Liver (tissue), 9 donors: ENCODE data around the gene JMJD6. TPM values are rescaled to one million over a fixed set of nuclear protein-coding genes. Genes with fewer than 3 reads are reported as not detected.
A peak's percentile ranks its signal among the peaks of the same experiment; 100 is the strongest.

Experiments used
- DNase-seq: peaks from one replicate; pipeline ENCODE4 v3.0.0-alpha.2; 2017; ENCODE audit warnings: low spot score
- H3K27ac ChIP-seq, 2 donors: one replicate each; pipeline ENCODE4 v1.7.0; 2013; ENCODE audit warnings: inconsistent platforms in 2 of 2, low read length in 2 of 2, control low read depth in 1 of 2, low read depth in 1 of 2, mild to moderate bottlenecking in 1 of 2
- H3K27me3 ChIP-seq, 4 donors: one replicate each; pipeline versions ENCODE4 v1.6.1 to v1.7.0; 2013; ENCODE audit warnings: low read length in 3 of 4, inconsistent platforms in 1 of 4, mild to moderate bottlenecking in 1 of 4, moderate library complexity in 1 of 4; ENCODE audit not compliant: control insufficient read depth in 4 of 4, insufficient read depth in 4 of 4
- H3K36me3 ChIP-seq, 4 donors: one replicate each; pipeline versions ENCODE4 v1.6.1 to v1.7.0; 2013; ENCODE audit warnings: low read length in 3 of 4, mild to moderate bottlenecking in 3 of 4, low read depth in 1 of 4, moderate library complexity in 1 of 4; ENCODE audit not compliant: control insufficient read depth in 4 of 4, insufficient read depth in 3 of 4
- H3K4me1 ChIP-seq, 4 donors: one replicate each; pipeline versions ENCODE4 v1.6.1 to v1.7.0; 2013; ENCODE audit warnings: low read length in 3 of 4, mild to moderate bottlenecking in 3 of 4, moderate library complexity in 1 of 4; ENCODE audit not compliant: control insufficient read depth in 4 of 4, insufficient read depth in 4 of 4
- H3K4me3 ChIP-seq, 3 donors: one replicate each; pipeline versions ENCODE4 v1.6.1 to v1.7.0; 2013; ENCODE audit warnings: low read length in 3 of 3, control low read depth in 1 of 3, low read depth in 1 of 3, mild to moderate bottlenecking in 1 of 3
- H3K9ac ChIP-seq, 2 donors: one replicate each; pipeline ENCODE4 v1.7.0; 2013; ENCODE audit warnings: low read length in 2 of 2, mild to moderate bottlenecking in 2 of 2, moderate library complexity in 2 of 2, control low read depth in 1 of 2, low read depth in 1 of 2
- H3K9me3 ChIP-seq, 4 donors: one replicate each; pipeline versions ENCODE4 v1.6.1 to v1.7.0; 2013; ENCODE audit warnings: low read length in 3 of 4; ENCODE audit not compliant: control insufficient read depth in 4 of 4
- CTCF ChIP-seq: fragments of 150-350 bp; IDR thresholded peaks from 2 replicates; pipeline ENCODE4 v1.5.1; 2017; ENCODE audit warnings: improper control_type of control experiment, low read depth, low read length; ENCODE audit not compliant: missing input control
- EGR1 ChIP-seq, 2 donors: IDR thresholded peaks; 2 replicates each; pipeline ENCODE4 v1.6.1; 2016 to 2018; ENCODE audit warnings: antibody characterized with exemption in 2 of 2, low read depth in 2 of 2
- FOXA1 ChIP-seq: IDR thresholded peaks from 2 replicates; pipeline ENCODE4 v1.6.1; 2016; ENCODE audit warnings: antibody characterized with exemption
- GABPA ChIP-seq, 2 donors: IDR thresholded peaks in 1 of 2; conservative IDR thresholded peaks in 1 of 2; 2 replicates each; pipeline ENCODE4 v1.6.1; 2016; ENCODE audit warnings: antibody characterized with exemption in 2 of 2, mild to moderate bottlenecking in 1 of 2, moderate library complexity in 1 of 2
- HNF4A ChIP-seq, 2 donors: conservative IDR thresholded peaks; 2 replicates each; pipeline ENCODE4 v1.6.1; 2016; ENCODE audit warnings: antibody characterized with exemption in 2 of 2, mild to moderate bottlenecking in 2 of 2
- HNF4G ChIP-seq: IDR thresholded peaks from 2 replicates; pipeline ENCODE4 v1.6.1; 2016; ENCODE audit warnings: antibody characterized with exemption
- JUND ChIP-seq, 2 donors: IDR thresholded peaks; 2 replicates each; pipeline ENCODE4 v1.6.1; 2016; ENCODE audit warnings: antibody characterized with exemption in 2 of 2
- NR2F2 ChIP-seq: IDR thresholded peaks from 2 replicates; pipeline ENCODE4 v1.6.1; 2016; ENCODE audit warnings: antibody characterized with exemption
- RAD21 ChIP-seq, 2 donors: IDR thresholded peaks; 2 replicates each; pipeline ENCODE4 v1.6.1; 2016; ENCODE audit warnings: antibody characterized with exemption in 2 of 2, mild to moderate bottlenecking in 2 of 2
- REST ChIP-seq: IDR thresholded peaks from 2 replicates; pipeline ENCODE4 v1.6.1; 2016; ENCODE audit warnings: antibody characterized with exemption, mild to moderate bottlenecking
- RXRA ChIP-seq, 2 donors: IDR thresholded peaks; 2 replicates each; pipeline ENCODE4 v1.6.1; 2017 to 2018; ENCODE audit warnings: antibody characterized with exemption in 2 of 2, mild to moderate bottlenecking in 1 of 2
- SP1 ChIP-seq: IDR thresholded peaks from 2 replicates; pipeline ENCODE4 v1.6.1; 2018; ENCODE audit warnings: antibody characterized with exemption, mild to moderate bottlenecking
- TAF1 ChIP-seq: conservative IDR thresholded peaks from 2 replicates; pipeline ENCODE4 v1.6.1; 2016; ENCODE audit warnings: antibody characterized with exemption, mild to moderate bottlenecking
- YY1 ChIP-seq: IDR thresholded peaks from 2 replicates; pipeline ENCODE4 v1.6.1; 2016; ENCODE audit warnings: antibody characterized with exemption, mild to moderate bottlenecking
- WGBS: extraction: QIAGEN DNeasy Blood & Tissue Kit; methylation state at CpG from one replicate; pipeline ENCODE4 v1.1.7; 2013; 5-methylcytosine and 5-hydroxymethylcytosine counted together
- polyA plus RNA-seq, 2 donors: library from polyadenylated mRNA; stranded (reverse) in 1 of 2; unstranded in 1 of 2; fragments of 200-250 nt in 1 of 2; fragments of >200 nt in 1 of 2; fragmentation: Nextera tagmentation in 1 of 2; extraction: Ambion mirVana in 1 of 2; gene quantifications; one replicate each; pipeline versions ENCODE4 v1.2.1 to v1.2.3, GENCODE V29; 2013 to 2015
- total RNA-seq, 2 donors: library from RNA; depleted of rRNA; stranded (reverse); fragments of >200 nt; gene quantifications; one replicate each; pipeline ENCODE4 v1.2.3, GENCODE V29; 2014
- TF ChIP-seq, protein P1 (sequence below): IDR thresholded peaks from 2 replicates; pipeline ENCODE4 v1.6.1; 2016; ENCODE audit warnings: antibody characterized with exemption
- TF ChIP-seq, protein P2 (sequence below): IDR thresholded peaks from 2 replicates; pipeline ENCODE4 v1.6.1; 2016; ENCODE audit warnings: antibody characterized with exemption
- donor health status: healthy.
- donor health status: healthy.
- donor health status: healthy.
- donor health status: healthy.
- donor health status: healthy.

JMJD6 gene
- total and polyA plus RNA-seq, 4 donors: 9.9 to 16.1 (median 11.2) TPM

- TF ChIP-seq HNF4G: no peak
- TF ChIP-seq, protein P1, sequence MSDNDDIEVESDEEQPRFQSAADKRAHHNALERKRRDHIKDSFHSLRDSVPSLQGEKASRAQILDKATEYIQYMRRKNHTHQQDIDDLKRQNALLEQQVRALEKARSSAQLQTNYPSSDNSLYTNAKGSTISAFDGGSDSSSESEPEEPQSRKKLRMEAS: no peak
- Histone ChIP-seq H3K9ac (no peak overlapping the region), H3K27ac (peak overlapping the region; percentile 42 to 64), H3K27me3 (no peaks in the 10 kb centered on the region), H3K4me1 (no peaks in the 10 kb centered on the region), H3K4me3 (no peak overlapping the region), H3K36me3 (no peaks in the 10 kb centered on the region), H3K9me3 (no peaks in the 10 kb centered on the region)
- 77% methylated on average over 11 of the region's 11 CpGs for WGBS
- DNase-seq: no peak
These were observed 38.2 kb downstream of the JMJD6 start for GRCh38 chr17:76688165-76688622.

DNA sequence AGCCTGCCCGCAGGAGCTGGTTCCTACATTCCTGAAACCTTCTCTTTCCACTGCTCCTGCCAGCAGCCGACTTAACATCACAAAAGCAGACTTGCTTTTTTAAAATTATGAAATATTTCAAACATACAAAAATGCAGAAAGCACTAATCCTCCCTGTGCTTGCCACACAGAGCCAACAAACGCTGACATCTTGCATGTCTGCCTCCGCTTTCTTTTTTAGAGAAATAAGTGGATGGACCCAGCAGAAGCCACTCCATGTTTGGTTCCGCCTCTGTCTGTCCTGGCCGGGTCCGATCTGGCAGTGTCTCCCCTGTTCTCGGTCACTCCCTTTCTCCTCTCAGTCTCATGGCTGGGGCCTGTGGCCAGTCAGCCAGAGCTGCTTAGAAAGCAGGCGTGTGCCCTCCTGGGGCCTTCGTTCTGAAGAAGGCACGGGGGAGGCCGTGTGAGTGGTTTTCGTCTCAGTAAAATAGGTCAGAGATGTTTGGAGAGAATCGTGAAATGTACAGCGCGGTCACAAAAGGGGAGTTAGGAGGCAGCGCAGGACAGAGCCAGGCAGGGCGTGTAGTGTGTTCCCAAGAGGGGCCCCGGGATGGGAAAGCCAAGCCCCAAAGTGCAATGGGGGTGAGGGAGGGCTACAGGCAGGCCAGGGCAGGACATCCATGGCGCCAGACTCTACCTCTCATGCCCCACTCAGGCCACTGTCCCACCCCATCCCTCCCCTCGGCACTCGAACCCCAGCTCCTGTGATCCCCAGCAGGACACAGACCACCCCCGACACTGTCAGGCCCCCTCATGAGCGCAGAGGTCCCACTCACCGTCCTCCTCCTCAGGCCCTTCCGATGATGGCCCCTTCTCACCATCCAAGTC lies 38.9 kb downstream of the JMJD6 start:
- no peak overlapping the region for H3K4me3 ChIP-seq
- H3K27ac ChIP-seq: peak overlapping the region; percentile 42 to 64
- H3K27me3 ChIP-seq: no peaks in the 10 kb centered on the region
- H3K9ac ChIP-seq: no peak overlapping the region
- no peak for DNase-seq
- TF ChIP-seq FOXA1 (no peak), NR2F2 (no peak), RXRA (IDR thresholded peaks at IDR 0.05) (no peak), YY1 (no peak), RAD21 (IDR thresholded peaks at IDR 0.05) (no peak), CTCF (no peak), EGR1 (IDR thresholded peaks at IDR 0.05; ENCODE audit: low read depth in 2 of 2) (no peak), JUND (IDR thresholded peaks at IDR 0.05) (no peak), TAF1 (no peak), GABPA (IDR thresholded peaks at IDR 0.05 in 1 of 2, conservative IDR thresholded peaks at IDR 0.05 in 1 of 2) (no peak), HNF4A (conservative IDR thresholded peaks at IDR 0.05) (no peak)
- H3K36me3 ChIP-seq: no peaks in the 10 kb centered on the region
- H3K4me1 ChIP-seq: no peaks in the 10 kb centered on the region
- H3K9me3 ChIP-seq: no peaks in the 10 kb centered on the region
- WGBS: 86% methylated on average over 26 of the region's 26 CpGs

- no peak overlapping the region for H3K4me3 ChIP-seq
- H3K27me3 ChIP-seq: no peaks in the 10 kb centered on the region
- DNase-seq: no peak
- WGBS: 83% methylated on average over 15 of the region's 15 CpGs
- no peak overlapping the region for H3K27ac ChIP-seq
- H3K36me3 ChIP-seq: no peaks in the 10 kb centered on the region
- no peaks in the 10 kb centered on the region for H3K9me3 ChIP-seq
- H3K4me1 ChIP-seq: no peaks in the 10 kb centered on the region
- H3K9ac ChIP-seq: no peak overlapping the region
- TF ChIP-seq, protein P2, sequence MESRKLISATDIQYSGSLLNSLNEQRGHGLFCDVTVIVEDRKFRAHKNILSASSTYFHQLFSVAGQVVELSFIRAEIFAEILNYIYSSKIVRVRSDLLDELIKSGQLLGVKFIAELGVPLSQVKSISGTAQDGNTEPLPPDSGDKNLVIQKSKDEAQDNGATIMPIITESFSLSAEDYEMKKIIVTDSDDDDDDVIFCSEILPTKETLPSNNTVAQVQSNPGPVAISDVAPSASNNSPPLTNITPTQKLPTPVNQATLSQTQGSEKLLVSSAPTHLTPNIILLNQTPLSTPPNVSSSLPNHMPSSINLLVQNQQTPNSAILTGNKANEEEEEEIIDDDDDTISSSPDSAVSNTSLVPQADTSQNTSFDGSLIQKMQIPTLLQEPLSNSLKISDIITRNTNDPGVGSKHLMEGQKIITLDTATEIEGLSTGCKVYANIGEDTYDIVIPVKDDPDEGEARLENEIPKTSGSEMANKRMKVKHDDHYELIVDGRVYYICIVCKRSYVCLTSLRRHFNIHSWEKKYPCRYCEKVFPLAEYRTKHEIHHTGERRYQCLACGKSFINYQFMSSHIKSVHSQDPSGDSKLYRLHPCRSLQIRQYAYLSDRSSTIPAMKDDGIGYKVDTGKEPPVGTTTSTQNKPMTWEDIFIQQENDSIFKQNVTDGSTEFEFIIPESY: no peak
- TF ChIP-seq NR2F2: no peak
- TF ChIP-seq HNF4G: no peak
- TF ChIP-seq YY1: no peak
- no peak for TF ChIP-seq CTCF
- TF ChIP-seq REST: no peak
- no peak for TF ChIP-seq SP1
- no peak for TF ChIP-seq RXRA (IDR thresholded peaks at IDR 0.05)
These were observed 39.7 kb downstream of the JMJD6 start for GRCh38 chr17:76686538-76687297.
